Fibroblast of lung (primary cell): ENCODE data around the gene AGAP1. TPM values are rescaled to one million over a fixed set of nuclear protein-coding genes. Genes with fewer than 3 reads are reported as not detected.

Experiments used
- DNase-seq, 2 donors: peaks; one replicate each; pipeline versions ENCODE4 v3.0.0 to v3.0.0-alpha.2; 2010; ENCODE audit warnings: low read depth in 2 of 2
- H2AFZ ChIP-seq: 2 replicates; pipeline ENCODE4 v1.5.1; 2012; ENCODE audit warnings: low read length, control low read depth, inconsistent platforms
- H3K27ac ChIP-seq: 2 replicates; pipeline ENCODE4 v1.5.1; 2011; ENCODE audit warnings: low read length, control low read depth; ENCODE audit not compliant: insufficient read depth
- H3K27me3 ChIP-seq: 2 replicates; pipeline ENCODE4 v1.5.1; 2011; ENCODE audit warnings: mild to moderate bottlenecking, low read length; ENCODE audit not compliant: control insufficient read depth, insufficient read depth
- H3K36me3 ChIP-seq: 2 replicates; pipeline ENCODE4 v1.5.1; 2011; ENCODE audit warnings: low read length; ENCODE audit not compliant: control insufficient read depth, insufficient read depth
- H3K4me1 ChIP-seq: 2 replicates; pipeline ENCODE4 v1.5.1; 2011; ENCODE audit warnings: low read length; ENCODE audit not compliant: control insufficient read depth, insufficient read depth; ENCODE audit errors: extremely low read depth
- H3K4me2 ChIP-seq: 2 replicates; pipeline ENCODE4 v1.5.1; 2011; ENCODE audit warnings: low read length, control low read depth; ENCODE audit not compliant: insufficient read depth; ENCODE audit errors: extremely low read depth
- H3K4me3 ChIP-seq, 4 experiments: fragments of 200-600 bp in 1 of 4; sonication (generic) in 1 of 4; replicated peaks in 1 of 4; 2 replicates each; pipeline ENCODE4 v1.5.1; 2011 to 2016; ENCODE audit warnings: low read length in 4 of 4, low read depth in 3 of 4, mild to moderate bottlenecking in 3 of 4, control low read depth in 2 of 4, inconsistent platforms in 1 of 4, mixed read lengths in 1 of 4; ENCODE audit not compliant: insufficient read depth in 1 of 4; ENCODE audit errors: control extremely low read depth in 1 of 4
- H3K79me2 ChIP-seq: 2 replicates; pipeline ENCODE4 v1.5.1; 2012; ENCODE audit warnings: mild to moderate bottlenecking, low read length, inconsistent platforms; ENCODE audit not compliant: control insufficient read depth, insufficient read depth
- H3K9ac ChIP-seq: 2 replicates; pipeline ENCODE4 v1.5.1; 2011; ENCODE audit warnings: mild to moderate bottlenecking, low read length, control low read depth; ENCODE audit not compliant: insufficient read depth
- H3K9me3 ChIP-seq: 2 replicates; pipeline ENCODE4 v1.5.1; 2012; ENCODE audit warnings: low read depth, low read length; ENCODE audit not compliant: control insufficient read depth, insufficient read depth
- H4K20me1 ChIP-seq: 2 replicates; pipeline ENCODE4 v1.5.1; 2011; ENCODE audit warnings: low read length; ENCODE audit not compliant: control insufficient read depth, insufficient read depth; ENCODE audit errors: extremely low read depth
- CTCF ChIP-seq, 2 donors: IDR thresholded peaks in 1 of 2; conservative IDR thresholded peaks in 1 of 2; 1 replicate in 1 of 2; 2 replicates in 1 of 2; pipeline ENCODE4 v1.5.1; 2011 to 2012; ENCODE audit warnings: low read length in 2 of 2, control low read depth in 1 of 2, inconsistent platforms in 1 of 2, low read depth in 1 of 2, mild to moderate bottlenecking in 1 of 2
- EZH2 ChIP-seq: IDR thresholded peaks from 2 replicates; pipeline ENCODE4 v1.5.1; 2012; ENCODE audit warnings: low read length, control low read depth, mild to moderate bottlenecking; ENCODE audit errors: missing control alignments
- polyA plus RNA-seq, 2 donors: library from polyadenylated mRNA; depleted of rRNA in 1 of 2; stranded (reverse) in 1 of 2; unstranded in 1 of 2; fragments of >200 nt; gene quantifications; 2 replicates each; pipeline ENCODE4 v1.2.1, GENCODE V29; 2011 to 2012; ENCODE audit warnings: missing spikeins in 1 of 2
- total RNA-seq: library from RNA; depleted of rRNA; stranded (reverse); fragments of >200 nt; gene quantifications from 2 replicates; pipeline ENCODE4 v1.2.1, GENCODE V29; 2014

Gene AGAP1
- total and polyA plus RNA-seq, 2 donors (not counting 1 experiment from before 2014, with no cell fraction given) = 10.6 to 14.0 TPM

- no peak overlapping the region for H3K27ac ChIP-seq
- DNase-seq = peak in 1 of 2 donors; percentile 49
- no peak overlapping the region for H3K4me2 ChIP-seq
- no peak overlapping the region for H2AFZ ChIP-seq
- H3K4me3 ChIP-seq = no peak overlapping the region
- no peaks in the 10 kb centered on the region for H4K20me1 ChIP-seq
- H3K79me2 ChIP-seq = no peaks in the 10 kb centered on the region
- H3K36me3 ChIP-seq = no peaks in the 10 kb centered on the region
- H3K27me3 ChIP-seq = no peaks in the 10 kb centered on the region
- no peaks in the 10 kb centered on the region for H3K4me1 ChIP-seq
- H3K9ac ChIP-seq = no peak overlapping the region
- H3K9me3 ChIP-seq = no peaks in the 10 kb centered on the region
- TF ChIP-seq EZH2 = no peak
- TF ChIP-seq CTCF (conservative IDR thresholded peaks at IDR 0.05 in 1 of 2, IDR thresholded peaks at IDR 0.05 in 1 of 2; ENCODE audit: low read depth in 1 of 2, low read length in 2 of 2) = no peak
Measured at GRCh38 chr2:235951982-235952381, 458.1 kb downstream of the AGAP1 start.

DNA sequence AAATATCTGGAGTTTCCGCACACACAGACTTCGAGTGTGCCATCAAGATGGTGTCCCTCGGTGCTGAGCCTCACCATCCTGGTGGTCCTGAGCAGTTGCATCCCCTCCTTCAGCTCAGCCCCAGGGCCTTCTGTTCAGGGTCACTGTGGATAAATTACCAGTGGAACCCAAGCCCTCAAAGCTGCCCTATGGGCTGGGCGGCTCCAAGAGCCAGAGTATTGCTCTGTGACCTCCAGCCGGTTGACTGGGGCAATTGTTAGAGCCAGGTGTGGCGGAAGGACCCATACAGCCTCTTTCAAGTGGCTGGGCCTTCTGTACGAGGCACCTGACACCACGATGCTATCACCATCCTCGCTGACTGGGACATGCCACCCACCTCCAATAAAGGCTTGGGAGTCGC is 458.9 kb downstream of the AGAP1 start:
- H3K9ac ChIP-seq = no peak overlapping the region
- TF ChIP-seq CTCF (conservative IDR thresholded peaks at IDR 0.05 in 1 of 2, IDR thresholded peaks at IDR 0.05 in 1 of 2; ENCODE audit: low read depth in 1 of 2, low read length in 2 of 2) (no peak), EZH2 (no peak)
- H3K4me3 ChIP-seq = no peak overlapping the region
- H3K4me1 ChIP-seq = no peaks in the 10 kb centered on the region
- no peaks in the 10 kb centered on the region for H3K79me2 ChIP-seq
- no peak for DNase-seq
- H3K36me3 ChIP-seq = no peaks in the 10 kb centered on the region
- no peak overlapping the region for H2AFZ ChIP-seq
- no peaks in the 10 kb centered on the region for H3K27me3 ChIP-seq
- no peaks in the 10 kb centered on the region for H3K9me3 ChIP-seq
- no peak overlapping the region for H3K4me2 ChIP-seq
- H3K27ac ChIP-seq = no peak overlapping the region
- no peaks in the 10 kb centered on the region for H4K20me1 ChIP-seq

DNA sequence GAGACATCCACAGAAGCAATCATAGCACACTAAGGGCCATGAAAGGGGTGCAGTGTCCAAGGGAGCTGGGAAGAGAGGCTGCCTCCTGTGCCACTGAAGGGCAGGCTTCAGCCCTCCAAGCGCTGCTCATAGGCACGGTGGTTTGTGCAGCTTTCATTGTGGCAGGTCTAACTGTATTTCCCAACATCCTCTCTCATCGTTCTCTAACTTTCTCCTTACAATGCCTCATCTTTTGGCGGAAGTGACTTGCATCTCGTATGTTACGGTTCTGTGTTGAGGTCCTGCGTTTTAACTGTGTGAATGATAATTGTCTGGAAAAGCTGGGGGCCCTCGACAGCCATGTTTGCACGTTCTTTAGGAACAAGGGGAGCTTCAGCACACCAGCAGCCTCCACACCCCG is 460.4 kb downstream of the AGAP1 start:
- H3K9ac ChIP-seq = no peak overlapping the region
- H3K4me3 ChIP-seq = no peak overlapping the region
- no peaks in the 10 kb centered on the region for H3K4me1 ChIP-seq
- no peak for DNase-seq
- no peaks in the 10 kb centered on the region for H3K27me3 ChIP-seq
- no peak overlapping the region for H3K4me2 ChIP-seq
- no peaks in the 10 kb centered on the region for H3K9me3 ChIP-seq
- no peak overlapping the region for H2AFZ ChIP-seq
- no peaks in the 10 kb centered on the region for H3K79me2 ChIP-seq
- no peak for TF ChIP-seq CTCF (conservative IDR thresholded peaks at IDR 0.05 in 1 of 2, IDR thresholded peaks at IDR 0.05 in 1 of 2; ENCODE audit: low read depth in 1 of 2, low read length in 2 of 2)
- no peak for TF ChIP-seq EZH2
- no peaks in the 10 kb centered on the region for H3K36me3 ChIP-seq
- H3K27ac ChIP-seq = no peak overlapping the region
- no peaks in the 10 kb centered on the region for H4K20me1 ChIP-seq
